Choroid plexus epithelial cell (primary cell): Measurements from ENCODE around the gene MRTFB.

Source experiments
- DNase-seq: peaks from one replicate; pipeline ENCODE4 v3.0.0-alpha.2; 2010; ENCODE audit warnings: low read depth
- H3K4me3 ChIP-seq: 2 replicates; pipeline ENCODE4 v1.5.1; 2011; ENCODE audit warnings: low read depth, mild to moderate bottlenecking, control low read depth, low read length, moderate library complexity
- TF ChIP-seq, protein P1 (sequence below): conservative IDR thresholded peaks from 2 replicates; pipeline ENCODE4 v1.5.1; 2011; ENCODE audit warnings: low read depth, mild to moderate bottlenecking, control low read depth, inconsistent platforms, low read length, moderate library complexity

Gene MRTFB

DNA sequence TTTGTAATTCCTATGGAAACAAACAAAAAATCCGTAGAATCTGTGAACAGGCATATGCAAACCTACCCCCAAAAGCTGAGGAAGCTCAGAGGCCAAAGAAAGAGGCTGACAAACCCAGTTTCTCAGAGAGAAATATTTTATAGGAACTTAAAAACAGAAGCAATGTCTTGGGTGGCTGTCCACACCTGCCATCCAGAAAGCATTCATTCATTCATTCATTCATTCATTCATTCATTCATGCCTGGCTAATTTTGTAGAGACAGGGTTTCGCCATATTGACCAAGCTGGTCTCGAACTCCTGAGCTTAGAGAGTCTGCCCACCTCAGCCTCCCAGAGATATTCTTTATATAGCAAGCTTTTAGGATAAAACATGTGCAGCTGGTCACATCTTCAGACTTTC lies 154.3 kb downstream of the MRTFB start:
- no peak overlapping the region for H3K4me3 ChIP-seq
- TF ChIP-seq, protein P1, sequence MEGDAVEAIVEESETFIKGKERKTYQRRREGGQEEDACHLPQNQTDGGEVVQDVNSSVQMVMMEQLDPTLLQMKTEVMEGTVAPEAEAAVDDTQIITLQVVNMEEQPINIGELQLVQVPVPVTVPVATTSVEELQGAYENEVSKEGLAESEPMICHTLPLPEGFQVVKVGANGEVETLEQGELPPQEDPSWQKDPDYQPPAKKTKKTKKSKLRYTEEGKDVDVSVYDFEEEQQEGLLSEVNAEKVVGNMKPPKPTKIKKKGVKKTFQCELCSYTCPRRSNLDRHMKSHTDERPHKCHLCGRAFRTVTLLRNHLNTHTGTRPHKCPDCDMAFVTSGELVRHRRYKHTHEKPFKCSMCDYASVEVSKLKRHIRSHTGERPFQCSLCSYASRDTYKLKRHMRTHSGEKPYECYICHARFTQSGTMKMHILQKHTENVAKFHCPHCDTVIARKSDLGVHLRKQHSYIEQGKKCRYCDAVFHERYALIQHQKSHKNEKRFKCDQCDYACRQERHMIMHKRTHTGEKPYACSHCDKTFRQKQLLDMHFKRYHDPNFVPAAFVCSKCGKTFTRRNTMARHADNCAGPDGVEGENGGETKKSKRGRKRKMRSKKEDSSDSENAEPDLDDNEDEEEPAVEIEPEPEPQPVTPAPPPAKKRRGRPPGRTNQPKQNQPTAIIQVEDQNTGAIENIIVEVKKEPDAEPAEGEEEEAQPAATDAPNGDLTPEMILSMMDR, result no peak
- DNase-seq, result no peak

DNA sequence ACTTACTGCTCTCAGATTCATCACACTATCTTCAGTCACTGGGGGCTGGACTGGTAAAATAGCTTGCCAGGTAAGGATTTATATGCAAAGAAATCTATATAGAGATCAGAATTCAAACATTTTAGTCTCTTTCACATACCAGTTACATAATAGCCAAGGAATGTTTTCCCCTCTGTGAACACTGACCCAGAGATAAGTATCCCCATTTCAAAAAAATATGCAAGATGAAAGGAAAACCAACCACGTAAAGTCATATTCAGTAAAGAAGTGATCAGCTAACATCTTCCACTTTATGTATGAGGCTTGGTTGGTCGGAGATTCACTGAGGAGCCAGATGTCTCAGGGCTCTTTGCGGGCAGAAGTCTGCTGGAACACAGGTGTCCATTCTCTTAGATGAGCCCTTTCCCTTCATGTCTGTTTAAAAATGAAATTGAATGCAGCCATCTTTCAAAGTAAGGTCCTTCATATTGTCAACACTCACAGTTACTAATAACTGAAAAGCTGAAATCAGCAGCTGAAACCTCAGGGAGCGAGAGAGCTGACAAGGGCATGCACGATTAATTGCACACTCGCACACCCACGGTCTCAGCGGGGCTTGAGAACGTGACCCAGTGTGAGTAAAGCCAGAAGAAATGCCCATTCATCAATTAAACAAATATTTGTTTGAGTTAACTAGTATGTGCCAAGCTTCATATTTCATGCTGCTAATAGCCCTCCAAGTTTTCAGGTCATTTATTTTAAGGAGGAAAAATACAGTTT lies 161.2 kb downstream of the MRTFB start:
- TF ChIP-seq, protein P1, result no peak
- no peak overlapping the region for H3K4me3 ChIP-seq
- peak; percentile 53 for DNase-seq

DNA sequence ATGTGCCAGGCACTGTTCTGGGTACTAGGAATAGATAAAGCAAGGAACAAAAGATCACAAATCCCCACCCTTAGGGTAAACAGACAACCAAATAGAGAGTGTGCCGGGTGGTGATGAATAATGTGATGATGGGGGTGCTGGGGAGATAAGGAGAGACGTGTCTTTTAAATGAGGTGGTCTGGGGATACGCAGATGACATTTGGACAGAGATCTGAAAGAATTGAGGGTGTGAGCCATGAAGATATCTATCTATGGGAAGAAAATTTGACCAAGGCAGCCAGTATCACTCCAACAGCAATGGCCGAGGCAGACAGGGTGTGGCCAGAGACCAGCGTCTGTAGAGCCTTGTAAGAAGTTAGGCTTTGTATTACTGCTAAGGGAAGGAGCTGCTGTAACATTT lies 165.3 kb downstream of the MRTFB start:
- no peak for DNase-seq
- TF ChIP-seq, protein P1, result no peak
- no peak overlapping the region for H3K4me3 ChIP-seq

DNA sequence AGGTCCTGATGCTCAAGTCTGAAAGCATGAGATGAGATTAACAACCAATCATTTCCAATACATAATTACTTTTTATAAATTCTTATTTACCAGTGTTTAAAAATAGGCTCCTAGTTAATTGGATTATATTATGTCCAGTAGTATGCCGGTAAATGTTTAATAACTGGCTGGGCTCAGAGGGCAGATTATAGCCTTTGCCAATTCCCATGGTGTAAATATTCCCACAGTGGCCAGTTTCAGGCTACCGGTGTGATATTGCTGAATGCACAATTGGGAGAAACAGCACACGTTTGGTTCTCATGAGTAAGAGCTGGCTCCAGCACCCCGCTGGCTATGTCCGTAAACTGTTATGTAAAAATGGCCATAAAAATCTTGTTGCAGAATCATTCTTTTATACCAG lies 167.6 kb downstream of the MRTFB start:
- DNase-seq, result no peak

DNA sequence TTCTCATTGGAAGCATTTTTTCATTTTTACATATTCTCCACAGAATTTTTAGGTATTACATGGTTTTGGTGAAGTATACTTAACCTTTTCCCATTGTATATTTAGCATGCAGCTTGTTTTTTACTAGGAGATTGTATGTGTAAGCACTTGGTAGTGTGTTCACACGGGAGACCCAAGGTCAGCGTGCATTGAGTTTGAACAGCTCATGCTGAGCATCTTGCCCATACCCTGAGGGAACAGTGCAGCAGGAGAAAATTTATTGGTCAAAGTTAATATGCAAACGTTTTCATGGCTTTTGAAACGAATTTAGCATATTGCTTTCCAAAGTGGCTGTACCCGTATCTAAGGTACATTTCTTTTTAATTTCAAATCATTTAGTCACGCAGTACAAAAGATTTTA lies 168.7 kb downstream of the MRTFB start:
- H3K4me3 ChIP-seq, result no peak overlapping the region
- no peak for DNase-seq
- TF ChIP-seq, protein P1, result no peak

More for the DNA sequence above, 167.6 kb downstream of the MRTFB start:
- TF ChIP-seq, protein P1, result no peak
- no peak overlapping the region for H3K4me3 ChIP-seq

DNA sequence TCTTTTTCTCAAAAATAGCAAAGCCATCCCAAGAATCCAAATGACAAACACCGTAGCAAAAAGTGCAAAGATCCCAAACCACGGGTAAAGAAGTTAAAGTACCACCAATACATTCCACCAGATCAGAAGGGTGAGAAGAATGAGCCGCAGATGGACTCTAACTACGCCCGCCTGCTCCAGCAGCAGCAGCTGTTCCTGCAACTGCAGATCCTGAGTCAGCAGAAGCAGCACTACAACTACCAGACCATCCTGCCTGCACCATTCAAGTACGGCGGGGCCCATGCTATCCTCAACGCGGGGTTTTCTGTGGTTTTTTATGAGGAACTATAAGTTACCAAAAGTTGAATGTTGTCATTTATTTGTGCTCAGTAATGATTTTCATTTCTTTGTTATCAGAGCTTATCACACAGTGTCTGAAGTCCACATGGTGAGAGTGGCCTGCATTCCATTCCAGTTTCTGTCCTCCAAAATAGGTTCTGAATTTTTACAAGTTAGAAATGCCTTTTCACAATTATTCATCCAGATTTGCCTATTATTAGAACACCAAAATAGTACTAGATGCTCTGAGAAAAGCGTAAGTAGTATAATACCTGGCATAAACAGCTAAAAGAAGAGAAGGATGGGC lies 169.2 kb downstream of the MRTFB start:
- H3K4me3 ChIP-seq, result no peak overlapping the region
- peak; percentile 21 for DNase-seq
- TF ChIP-seq, protein P1, result no peak

DNA sequence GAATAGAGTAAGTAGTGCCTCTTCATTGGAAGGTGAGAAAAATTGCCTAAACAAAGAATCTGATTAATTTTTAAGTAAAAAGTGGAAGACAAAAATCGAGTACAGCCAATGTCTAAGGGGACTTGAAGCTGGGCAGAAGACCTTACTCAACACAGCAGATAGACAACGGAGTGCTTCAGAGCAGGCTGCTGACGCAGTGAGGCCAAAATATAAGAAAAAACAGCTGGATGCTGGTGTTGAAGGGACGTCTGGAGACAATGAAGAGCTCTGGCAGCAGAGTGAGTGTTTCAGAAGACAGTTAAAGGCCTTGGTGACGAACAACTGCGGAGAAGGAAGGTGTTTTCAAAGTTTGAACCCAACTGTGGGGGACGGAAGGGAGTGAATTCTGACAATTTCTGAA lies 169.8 kb downstream of the MRTFB start:
- H3K4me3 ChIP-seq, result no peak overlapping the region
- no peak for DNase-seq
- TF ChIP-seq, protein P1, result no peak
